GM19351 (cell line): ENCODE results near the gene FERD3L.

ENCODE experiments used
- ATAC-seq: cut with Tn5 transposase; IDR thresholded peaks from one replicate; pipeline ENCODE4 v1.9.1; 2021; ENCODE audit warnings: mild to moderate bottlenecking, moderate library complexity; ENCODE audit not compliant: unreplicated experiment

The FERD3L gene

GRCh38 chr7:19101472-19101871 is 43.7 kb downstream of the FERD3L start:
- ATAC-seq: no peak

- no peak for ATAC-seq
These were observed 45.3 kb downstream of the FERD3L start for GRCh38 chr7:19099924-19100323.

GRCh38 chr7:19099194-19099593 is 46.0 kb downstream of the FERD3L start:
- no peak for ATAC-seq

GRCh38 chr7:19098510-19098909 is 46.7 kb downstream of the FERD3L start:
- no peak for ATAC-seq

- ATAC-seq: no peak
These were observed 47.8 kb downstream of the FERD3L start for GRCh38 chr7:19097165-19098055.

GRCh38 chr7:19095353-19095860 is 49.8 kb downstream of the FERD3L start:
- ATAC-seq: no peak
